HL-60 (cell line): ENCODE measurements around the gene PARP8.

ENCODE experiments used
- DNase-seq, 2 experiments: peaks; one replicate each; pipeline ENCODE4 v3.0.0-alpha.2; 2010 to 2020; ENCODE audit warnings: low read depth in 1 of 2, low spot score in 1 of 2
- H3K27ac ChIP-seq: fragments of 250-450 bp; sonication (Bioruptor Pico); replicated peaks from 2 replicates; pipeline ENCODE4 v1.5.1; 2020; ENCODE audit warnings: mild to moderate bottlenecking, moderate library complexity
- H3K27me3 ChIP-seq: fragments of 250-450 bp; sonication (Bioruptor Pico); 2 replicates; pipeline ENCODE4 v1.5.1; 2021; ENCODE audit warnings: mild to moderate bottlenecking, moderate library complexity; ENCODE audit not compliant: insufficient read depth, poor library complexity, severe bottlenecking
- H3K4me3 ChIP-seq: replicated peaks from 2 replicates; pipeline ENCODE4 v1.5.1; 2011; ENCODE audit warnings: mild to moderate bottlenecking, control low read depth, low read length; ENCODE audit not compliant: insufficient read depth
- CTCF ChIP-seq: IDR thresholded peaks from one replicate; pipeline ENCODE4 v1.5.1; 2011; ENCODE audit warnings: low read length, control low read depth, inconsistent platforms; ENCODE audit not compliant: insufficient read depth
- GABPA ChIP-seq: IDR thresholded peaks from 2 replicates; pipeline ENCODE4 v1.6.1; 2012; ENCODE audit warnings: low read depth
- POLR2AphosphoS5 ChIP-seq: IDR thresholded peaks from 2 replicates; pipeline ENCODE4 v1.6.1; 2012; ENCODE audit warnings: low read depth
- REST ChIP-seq: IDR thresholded peaks from 2 replicates; pipeline ENCODE4 v1.6.1; 2012; ENCODE audit warnings: low read depth; ENCODE audit not compliant: insufficient replicate concordance
- SPI1 ChIP-seq: IDR thresholded peaks from 2 replicates; pipeline ENCODE4 v1.6.1; 2012; ENCODE audit warnings: low read depth, mild to moderate bottlenecking, borderline replicate concordance

Gene PARP8

DNA sequence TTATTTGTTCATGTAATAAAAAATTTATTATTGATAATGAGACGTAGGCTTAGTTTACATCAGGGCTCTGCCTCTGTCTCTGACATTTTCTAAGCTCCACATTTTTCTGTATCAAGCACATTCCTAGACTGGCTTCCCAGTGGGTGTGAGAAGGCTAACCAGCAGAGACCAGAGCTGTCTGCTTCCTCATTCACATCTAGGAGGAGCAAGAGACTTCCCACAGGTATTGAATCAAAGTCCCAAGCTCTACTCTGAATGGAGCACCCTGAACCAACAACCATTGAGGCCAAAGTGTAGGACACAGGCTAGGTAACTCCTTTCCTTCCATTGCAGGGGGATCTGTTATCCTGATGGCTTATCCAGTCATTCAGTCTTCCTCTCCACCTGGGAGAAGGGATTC lies 72.4 kb downstream of the PARP8 start:
- Histone ChIP-seq H3K4me3 (no peak overlapping the region), H3K27me3 (no peaks in the 10 kb centered on the region), H3K27ac (no peak overlapping the region)
- TF ChIP-seq REST (no peak), CTCF (no peak), GABPA (no peak), POLR2AphosphoS5 (no peak), SPI1 (no peak)
- DNase-seq = no peak

DNA sequence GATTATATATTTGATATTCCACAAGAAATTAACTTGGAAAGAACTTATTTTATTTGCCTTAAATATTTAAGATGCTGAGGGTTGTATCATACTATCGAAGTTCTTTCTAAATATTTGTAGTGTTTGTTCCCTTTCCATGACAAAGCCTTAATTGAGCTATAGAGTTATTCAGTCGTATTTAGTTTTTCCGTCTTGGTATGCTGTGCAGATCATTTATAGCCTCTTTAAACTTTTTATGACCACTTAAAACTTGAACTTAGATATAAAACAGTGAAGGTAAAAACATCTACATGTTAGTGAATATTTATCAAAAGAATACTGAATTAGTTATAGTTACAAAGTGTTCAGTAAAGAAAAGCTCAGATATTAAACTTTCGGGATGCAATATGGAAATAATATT lies 74.4 kb downstream of the PARP8 start:
- Histone ChIP-seq H3K27ac (no peak overlapping the region), H3K4me3 (no peak overlapping the region), H3K27me3 (no peaks in the 10 kb centered on the region)
- no peak for DNase-seq
- TF ChIP-seq SPI1 (no peak), POLR2AphosphoS5 (no peak), GABPA (no peak), CTCF (no peak), REST (no peak)

- no peaks in the 10 kb centered on the region for H3K27me3 ChIP-seq
- DNase-seq = no peak
- H3K27ac ChIP-seq = no peak overlapping the region
- TF ChIP-seq GABPA (no peak), REST (no peak), SPI1 (no peak), CTCF (no peak), POLR2AphosphoS5 (no peak)
- H3K4me3 ChIP-seq = no peak overlapping the region
These were observed 78.3 kb downstream of the PARP8 start for GRCh38 chr5:50744776-50745175.
